Mesenchymal stem cell (in vitro differentiated cells and primary cell): ENCODE data around the gene ZNF609.

Source experiments
- DNase-seq: peaks from one replicate; pipeline ENCODE4 v3.0.0-alpha.2; 2013
- H2AFZ ChIP-seq: one replicate; pipeline ENCODE4 v1.6.1; 2013; ENCODE audit warnings: low read depth, mild to moderate bottlenecking, control low read depth, inconsistent platforms, low read length, moderate library complexity
- H2AK5ac ChIP-seq: 2 replicates; pipeline ENCODE4 v1.6.1; 2013; ENCODE audit warnings: low read length, moderate library complexity, mild to moderate bottlenecking, inconsistent platforms; ENCODE audit not compliant: severe bottlenecking
- H2BK120ac ChIP-seq: one replicate; pipeline ENCODE4 v1.6.1; 2013; ENCODE audit warnings: low read depth, mild to moderate bottlenecking, inconsistent platforms, low read length, moderate library complexity
- H2BK12ac ChIP-seq, 2 experiments: one replicate each; pipeline ENCODE4 v1.6.1; 2013; ENCODE audit warnings: inconsistent platforms in 2 of 2, low read length in 2 of 2, mild to moderate bottlenecking in 2 of 2, moderate library complexity in 2 of 2, control low read depth in 1 of 2
- H2BK15ac ChIP-seq: one replicate; pipeline ENCODE4 v1.6.1; 2013; ENCODE audit warnings: mild to moderate bottlenecking, low read depth, inconsistent platforms; ENCODE audit not compliant: poor library complexity, severe bottlenecking
- H2BK5ac ChIP-seq: 2 replicates; pipeline ENCODE4 v1.6.1; 2013; ENCODE audit warnings: low read depth, mild to moderate bottlenecking, low read length, control low read depth, inconsistent platforms; ENCODE audit not compliant: poor library complexity, severe bottlenecking
- H3K14ac ChIP-seq, 2 experiments: one replicate each; pipeline ENCODE4 v1.6.1; 2013; ENCODE audit warnings: inconsistent platforms in 2 of 2, low read length in 2 of 2, control low read depth in 1 of 2, mild to moderate bottlenecking in 1 of 2, moderate library complexity in 1 of 2
- H3K18ac ChIP-seq, 2 experiments: one replicate each; pipeline ENCODE4 v1.6.1; 2013; ENCODE audit warnings: inconsistent platforms in 2 of 2, low read length in 2 of 2, control low read depth in 1 of 2, low read depth in 1 of 2, mild to moderate bottlenecking in 1 of 2
- H3K23ac ChIP-seq, 2 experiments: one replicate each; pipeline ENCODE4 v1.6.1; 2013; ENCODE audit warnings: inconsistent platforms in 2 of 2, low read length in 2 of 2, mild to moderate bottlenecking in 2 of 2, moderate library complexity in 2 of 2, control low read depth in 1 of 2
- H3K27ac ChIP-seq: 2 replicates; pipeline ENCODE4 v1.5.1; 2013; ENCODE audit warnings: mild to moderate bottlenecking, moderate library complexity, low read length, control low read depth, inconsistent platforms; ENCODE audit not compliant: poor library complexity, severe bottlenecking
- H3K27me3 ChIP-seq, 2 experiments: 2 replicates each; pipeline versions ENCODE4 v1.6.1 to v1.7.0; 2013; ENCODE audit warnings: low read length in 2 of 2, mild to moderate bottlenecking in 2 of 2, moderate library complexity in 2 of 2, control low read depth in 1 of 2, inconsistent platforms in 1 of 2; ENCODE audit not compliant: control insufficient read depth in 1 of 2, insufficient read depth in 1 of 2
- H3K36me3 ChIP-seq, 2 experiments: 2 replicates each; pipeline versions ENCODE4 v1.6.1 to v1.7.0; 2013; ENCODE audit warnings: low read length in 2 of 2, control low read depth in 1 of 2, inconsistent platforms in 1 of 2, low read depth in 1 of 2, mild to moderate bottlenecking in 1 of 2; ENCODE audit not compliant: insufficient read depth in 2 of 2, control insufficient read depth in 1 of 2
- H3K4ac ChIP-seq, 2 experiments: one replicate each; pipeline ENCODE4 v1.6.1; 2013; ENCODE audit warnings: inconsistent platforms in 2 of 2, low read length in 2 of 2, mild to moderate bottlenecking in 2 of 2, moderate library complexity in 2 of 2, control low read depth in 1 of 2, low read depth in 1 of 2
- H3K4me1 ChIP-seq: 2 replicates; pipeline ENCODE4 v1.6.1; 2013; ENCODE audit warnings: low read depth, low read length, control low read depth; ENCODE audit not compliant: control insufficient read depth, insufficient read depth
- H3K4me2 ChIP-seq: 2 replicates; pipeline ENCODE4 v1.6.1; 2013; ENCODE audit warnings: low read length, mild to moderate bottlenecking, inconsistent platforms; ENCODE audit not compliant: poor library complexity, severe bottlenecking
- H3K4me3 ChIP-seq, 2 experiments: 2 replicates each; pipeline versions ENCODE4 v1.5.1 to v1.7.0; 2013; ENCODE audit warnings: low read length in 2 of 2, mild to moderate bottlenecking in 2 of 2, control low read depth in 1 of 2, low read depth in 1 of 2; ENCODE audit not compliant: insufficient read depth in 1 of 2
- H3K79me1 ChIP-seq: replicated peaks from 2 replicates; pipeline ENCODE4 v1.6.1; 2013; ENCODE audit warnings: mild to moderate bottlenecking, control low read depth, low read length, inconsistent platforms; ENCODE audit not compliant: poor library complexity, severe bottlenecking
- H3K9ac ChIP-seq: 2 replicates; pipeline ENCODE4 v1.7.0; 2013; ENCODE audit warnings: mild to moderate bottlenecking, low read length, moderate library complexity
- H3K9me3 ChIP-seq: 2 replicates; pipeline ENCODE4 v1.7.0; 2013; ENCODE audit warnings: mild to moderate bottlenecking, low read length; ENCODE audit not compliant: control insufficient read depth
- H4K8ac ChIP-seq: one replicate; pipeline ENCODE4 v1.6.1; 2013; ENCODE audit warnings: inconsistent platforms, mild to moderate bottlenecking, low read length, moderate library complexity
- H4K91ac ChIP-seq: one replicate; pipeline ENCODE4 v1.6.1; 2013; ENCODE audit warnings: mild to moderate bottlenecking, low read length, inconsistent platforms
- WGBS: methylation state at CpG from one replicate; pipeline ENCODE4 v1.1.7; 2013; ENCODE audit warnings: mixed read lengths; 5-methylcytosine and 5-hydroxymethylcytosine counted together

Gene ZNF609

DNA sequence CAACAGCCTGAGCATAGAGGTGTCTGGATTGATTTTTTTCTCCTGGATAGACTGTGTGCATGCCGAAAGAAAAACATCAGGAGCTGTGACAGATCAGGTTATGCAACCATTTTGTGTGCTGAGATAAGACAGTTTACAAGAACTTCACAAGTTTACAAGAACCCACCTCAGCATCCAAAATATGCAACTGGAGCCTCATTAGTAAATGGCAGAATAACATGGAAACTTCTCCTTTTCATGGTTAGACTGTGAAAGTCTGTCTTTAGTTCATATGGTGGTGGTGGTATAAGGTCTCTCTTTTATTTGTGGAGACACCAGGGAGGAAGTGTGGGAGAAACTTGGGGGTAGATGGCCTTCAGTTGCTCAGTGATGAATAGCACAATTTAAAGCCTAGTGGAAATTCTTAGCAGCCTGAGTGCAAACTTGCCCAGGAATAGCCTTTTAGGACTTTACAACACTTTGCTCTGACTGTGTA is 3.7 kb upstream of the ZNF609 start:
- Histone ChIP-seq H3K27ac (no peak overlapping the region), H2AFZ (no peak overlapping the region), H2AK5ac (no peak overlapping the region), H3K9ac (no peak overlapping the region), H2BK15ac (no peak overlapping the region), H3K18ac (no peak overlapping the region), H3K14ac (no peak overlapping the region), H3K9me3 (no peaks in the 10 kb centered on the region), H3K4me3 (no peak overlapping the region), H3K23ac (no peak overlapping the region), H3K4me1 (peaks cover under 1% of the 10 kb centered on the region), H3K4me2 (no peak overlapping the region), H3K79me1 (peaks cover 4% of the 10 kb centered on the region), H2BK12ac (no peak overlapping the region), H2BK120ac (no peak overlapping the region), H2BK5ac (no peak overlapping the region), H4K91ac (no peak overlapping the region), H3K27me3 (no peaks in the 10 kb centered on the region), H4K8ac (no peak overlapping the region), H3K36me3 (peaks cover 5 to 47% of the 10 kb centered on the region in 2 experiments), H3K4ac (no peak overlapping the region)
- no CpG with 5 or more reads among the region's 1 CpG for WGBS
- DNase-seq, result peak; percentile 51

DNA sequence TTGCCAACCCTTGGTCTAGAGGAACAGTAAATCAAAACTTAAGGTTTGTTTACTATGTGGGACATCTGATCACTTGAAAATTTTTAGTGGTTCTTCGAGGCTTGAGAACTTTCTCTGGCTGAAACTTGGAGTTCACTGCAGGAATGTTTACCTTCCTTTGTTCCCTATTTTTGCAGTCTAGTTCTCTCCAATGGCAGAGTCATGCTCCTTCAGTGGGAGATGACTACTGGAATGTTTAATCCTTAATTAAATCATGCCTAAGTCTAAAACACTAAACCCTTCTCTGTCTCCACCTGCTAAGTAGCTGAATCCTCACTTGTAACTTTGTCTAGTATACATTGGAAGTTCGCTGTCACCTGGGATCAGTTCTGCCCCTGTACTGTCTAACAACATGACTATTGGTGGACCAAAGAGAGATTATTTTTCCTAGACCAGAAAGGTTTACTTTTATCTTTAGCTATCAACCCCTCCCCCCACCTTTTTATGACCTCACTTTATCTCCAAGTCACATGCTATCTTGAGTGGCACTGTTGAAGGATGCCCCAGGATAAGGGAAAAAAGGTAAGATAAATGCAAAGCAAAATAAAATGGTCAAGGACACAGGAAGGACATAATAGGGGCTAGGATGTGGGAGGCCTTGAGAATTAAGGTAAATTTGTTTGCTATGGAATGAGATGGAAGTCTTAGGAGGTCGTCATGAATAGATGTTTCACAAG is 1.2 kb upstream of the ZNF609 start:
- Histone ChIP-seq H4K91ac (no peak overlapping the region), H3K79me1 (peaks cover 4% of the 10 kb centered on the region), H3K23ac (no peak overlapping the region), H3K9ac (peak overlapping the region; percentile 90), H2BK15ac (no peak overlapping the region), H4K8ac (no peak overlapping the region), H2AK5ac (no peak overlapping the region), H3K27me3 (no peaks in the 10 kb centered on the region), H2BK12ac (no peak overlapping the region), H3K4me3 (peak overlapping the region in 1 of 2 experiments; percentile 80), H2BK120ac (no peak overlapping the region), H3K9me3 (no peaks in the 10 kb centered on the region), H3K4me1 (peaks cover 5% of the 10 kb centered on the region), H2BK5ac (no peak overlapping the region), H2AFZ (no peak overlapping the region), H3K14ac (no peak overlapping the region), H3K18ac (no peak overlapping the region), H3K36me3 (peaks cover 3 to 36% of the 10 kb centered on the region in 2 experiments), H3K4me2 (no peak overlapping the region), H3K4ac (no peak overlapping the region), H3K27ac (no peak overlapping the region)
- no peak for DNase-seq
- 63% methylated on average over 3 of the region's 3 CpGs for WGBS

DNA sequence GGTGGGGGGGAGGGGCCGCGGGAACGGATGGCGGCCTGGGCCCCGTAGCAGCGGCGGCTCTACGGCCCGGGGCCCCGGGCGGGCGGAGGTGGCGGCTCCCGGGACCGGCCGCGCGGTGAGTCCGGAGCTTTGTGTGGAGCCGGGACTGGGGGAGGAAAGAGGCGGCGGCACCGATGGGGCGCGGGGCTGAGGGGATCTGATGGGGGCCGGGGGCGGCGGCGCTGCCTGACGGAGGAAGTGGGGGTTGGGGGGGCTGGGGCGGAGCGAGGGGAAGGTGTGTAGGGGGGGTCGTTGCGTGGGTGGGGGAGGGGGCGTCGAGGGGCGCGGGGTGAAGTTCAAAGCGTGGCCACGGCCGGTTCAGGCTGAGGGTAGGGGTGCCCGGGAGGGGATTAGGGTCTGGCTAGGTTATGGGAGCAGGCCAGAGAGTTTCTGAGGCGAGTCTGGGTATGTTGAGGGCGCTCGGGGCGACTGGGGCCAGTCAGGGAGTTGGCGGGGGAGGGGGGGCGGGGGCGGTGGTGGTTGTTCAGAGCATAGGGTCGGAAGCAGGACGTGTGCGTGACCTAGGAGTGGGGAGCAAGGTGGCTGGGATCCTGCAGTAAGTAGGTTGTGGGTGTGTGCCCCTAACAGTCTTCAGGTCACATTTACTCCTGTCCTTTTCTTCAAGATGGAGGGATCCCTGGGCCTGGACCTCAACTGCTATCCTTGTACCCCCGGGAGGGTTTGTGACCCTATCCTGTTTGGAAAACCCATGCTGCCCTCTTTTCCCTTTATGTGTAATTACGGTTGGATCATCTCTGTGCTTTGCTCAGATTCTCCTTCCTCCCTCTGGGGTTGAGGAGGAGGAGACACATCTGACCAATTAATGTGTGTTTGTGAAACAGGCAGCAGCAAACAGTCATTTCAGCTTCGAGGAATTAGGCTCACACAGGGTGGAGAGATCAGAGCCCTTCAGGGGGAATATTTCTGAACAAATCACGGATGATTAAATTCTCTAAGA is 644 bp downstream of the ZNF609 start:
- Histone ChIP-seq H3K4me3 (peak overlapping the region; percentile 80 to 87), H2BK12ac (peak overlapping the region in 1 of 2 experiments; percentile 21), H3K18ac (peak overlapping the region; percentile 52 to 93), H3K4me1 (peaks cover 6% of the 10 kb centered on the region), H2AK5ac (no peak overlapping the region), H3K9ac (peak overlapping the region; percentile 86), H3K79me1 (peaks cover 2% of the 10 kb centered on the region), H4K91ac (peak overlapping the region; percentile 34), H2BK15ac (peak overlapping the region; percentile 64), H3K14ac (peak overlapping the region in 1 of 2 experiments; percentile 88), H3K4ac (peak overlapping the region in 1 of 2 experiments; percentile 47), H3K23ac (no peak overlapping the region), H3K9me3 (no peaks in the 10 kb centered on the region), H3K27ac (peak overlapping the region; percentile 69), H4K8ac (peak overlapping the region; percentile 46), H2BK120ac (peak overlapping the region; percentile 82), H3K36me3 (peaks cover 7 to 23% of the 10 kb centered on the region in 2 experiments), H2BK5ac (peak overlapping the region; percentile 84), H3K27me3 (no peaks in the 10 kb centered on the region), H2AFZ (no peak overlapping the region), H3K4me2 (peak overlapping the region; percentile 81)
- WGBS, result 0% methylated on average over 9 of the region's 56 CpGs
- peak; percentile 87 for DNase-seq
